ENCODE data around the gene ACACB. TPM values are rescaled to one million over a fixed set of nuclear protein-coding genes. Genes with fewer than 3 reads are reported as not detected.

ACACB gene
- total RNA-seq, 4 donors from 2014 or later = 19.6 to 38.2 (median 25.8) TPM

GRCh38 chr12:109241936-109242335 lies 125.5 kb downstream of the ACACB start:
- no peak overlapping the region for H3K4me3 ChIP-seq (ENCODE audit: low read depth, poor library complexity, severe bottlenecking)
- DNase-seq (ENCODE audit: low spot score in 2 of 2) = no peak
- TF ChIP-seq CTCF (IDR thresholded peaks at IDR 0.05) (no peak), POLR2A (IDR thresholded peaks at IDR 0.05) (no peak)
- 84 to 89% methylated on average over 5 of the region's 5 CpGs for WGBS, 2 donors
- intact Hi-C loops (cut with DNase I; ENCODE audit: low total_unique reads) = no loop called here

- WGBS, 2 donors = 78 to 85% methylated on average over 5 of the region's 5 CpGs
- no peak for TF ChIP-seq POLR2A (IDR thresholded peaks at IDR 0.05)
- TF ChIP-seq CTCF (IDR thresholded peaks at IDR 0.05) = no peak
- no peak for DNase-seq (ENCODE audit: low spot score in 2 of 2)
- H3K4me3 ChIP-seq (ENCODE audit: low read depth, poor library complexity, severe bottlenecking) = no peak overlapping the region
- intact Hi-C loops (cut with DNase I; ENCODE audit: low total_unique reads) = no loop called here
These were observed 127.7 kb downstream of the ACACB start for GRCh38 chr12:109244073-109244472.

DNA sequence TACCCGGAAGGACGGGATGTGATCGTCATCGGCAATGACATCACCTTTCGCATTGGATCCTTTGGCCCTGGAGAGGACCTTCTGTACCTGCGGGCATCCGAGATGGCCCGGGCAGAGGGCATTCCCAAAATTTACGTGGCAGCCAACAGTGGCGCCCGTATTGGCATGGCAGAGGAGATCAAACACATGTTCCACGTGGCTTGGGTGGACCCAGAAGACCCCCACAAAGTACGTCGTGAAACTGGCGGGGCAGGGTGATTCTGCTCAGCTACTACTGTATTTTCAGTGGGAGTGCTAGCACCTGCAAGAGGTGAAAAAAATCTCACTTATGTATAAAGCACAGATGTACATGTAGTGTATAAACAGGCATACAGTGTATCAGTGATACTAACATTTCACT lies 129.8 kb downstream of the ACACB start:
- intact Hi-C loops (cut with DNase I; ENCODE audit: low total_unique reads) = no loop called here
- H3K4me3 ChIP-seq (ENCODE audit: low read depth, poor library complexity, severe bottlenecking) = no peak overlapping the region
- 91 to 94% methylated on average over 15 of the region's 15 CpGs for WGBS, 2 donors
- no peak for DNase-seq (ENCODE audit: low spot score in 2 of 2)
- TF ChIP-seq CTCF (IDR thresholded peaks at IDR 0.05) = no peak
- no peak for TF ChIP-seq POLR2A (IDR thresholded peaks at IDR 0.05)

DNA sequence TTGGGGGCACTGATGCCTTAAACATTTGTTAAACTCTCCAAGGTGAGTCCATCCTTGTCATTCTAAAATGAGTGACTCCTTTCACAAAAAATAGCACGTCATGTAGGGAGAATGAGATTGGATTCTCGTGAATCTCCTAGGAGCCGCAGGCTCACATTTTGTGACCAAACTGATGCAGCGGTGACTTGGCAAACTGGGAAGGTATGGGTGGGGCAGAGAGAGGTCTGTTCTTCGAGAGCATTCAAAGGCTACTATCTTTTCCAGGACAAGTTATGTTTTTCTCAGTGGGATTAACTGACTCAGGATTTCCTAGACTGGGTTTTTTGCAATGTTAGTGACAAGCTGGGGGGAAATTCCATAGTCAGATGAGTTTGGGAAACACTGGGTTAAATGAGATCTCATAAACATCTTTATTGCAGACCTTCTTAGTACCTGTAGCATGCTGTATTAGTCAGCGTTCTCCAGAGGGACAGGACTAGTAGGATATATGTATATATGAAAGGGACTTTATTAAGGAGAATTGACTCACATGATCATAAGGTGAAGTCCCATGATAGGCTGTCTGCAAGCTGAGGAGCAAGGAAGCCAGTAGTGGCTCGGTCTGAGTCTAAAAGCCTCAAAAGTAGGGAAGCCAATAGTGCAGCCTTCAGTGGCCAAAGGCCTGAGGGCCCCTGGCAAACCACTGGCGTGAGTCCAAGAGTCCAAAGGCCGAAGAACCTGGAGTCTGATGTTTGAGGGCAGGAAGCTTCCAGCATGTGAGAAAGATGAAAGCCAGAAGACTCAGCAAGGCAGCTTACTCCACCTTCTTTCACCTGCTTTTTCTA lies 131.7 kb downstream of the ACACB start:
- WGBS, 2 donors = 77 to 78% methylated on average over 9 of the region's 9 CpGs
- TF ChIP-seq CTCF (IDR thresholded peaks at IDR 0.05) (no peak), POLR2A (IDR thresholded peaks at IDR 0.05) (no peak)
- intact Hi-C loops (cut with DNase I; ENCODE audit: low total_unique reads) = no loop called here
- no peak for DNase-seq (ENCODE audit: low spot score in 2 of 2)
- no peak overlapping the region for H3K4me3 ChIP-seq (ENCODE audit: low read depth, poor library complexity, severe bottlenecking)

DNA sequence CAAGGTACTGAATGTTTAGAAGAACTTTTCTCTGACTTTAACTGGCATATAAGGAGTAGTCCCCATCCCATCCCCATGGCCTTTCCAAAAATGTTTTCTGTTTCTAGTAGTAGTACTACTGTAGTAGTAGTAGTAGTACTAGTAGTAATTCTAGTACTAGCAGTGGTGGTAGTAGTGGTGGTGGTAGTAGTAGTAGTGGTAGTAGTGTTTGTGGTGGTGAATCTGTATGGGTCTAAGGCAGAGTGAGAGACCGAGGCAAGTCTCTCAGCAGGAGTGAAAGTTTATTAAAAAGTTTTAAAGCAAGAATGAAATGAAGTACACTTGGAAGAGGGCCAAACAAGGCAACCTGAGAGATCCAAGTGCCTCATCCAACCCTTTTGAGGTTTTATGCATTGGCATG lies 134.1 kb downstream of the ACACB start:
- TF ChIP-seq POLR2A (IDR thresholded peaks at IDR 0.05) = no peak

GRCh38 chr12:109252799-109253198 lies 136.4 kb downstream of the ACACB start:
- TF ChIP-seq CTCF (IDR thresholded peaks at IDR 0.05) (no peak), POLR2A (IDR thresholded peaks at IDR 0.05) (no peak)
- H3K4me3 ChIP-seq (ENCODE audit: low read depth, poor library complexity, severe bottlenecking) = no peak overlapping the region
- 88 to 93% methylated on average over 4 of the region's 4 CpGs for WGBS, 2 donors
- no peak for DNase-seq (ENCODE audit: low spot score in 2 of 2)
- intact Hi-C loops (cut with DNase I; ENCODE audit: low total_unique reads) = no loop called here

More for the DNA sequence above, 134.1 kb downstream of the ACACB start:
- H3K4me3 ChIP-seq (ENCODE audit: low read depth, poor library complexity, severe bottlenecking) = no peak overlapping the region
- no peak for DNase-seq (ENCODE audit: low spot score in 2 of 2)
- intact Hi-C loops (cut with DNase I; ENCODE audit: low total_unique reads) = no loop called here
- WGBS, 2 donors = 86 to 91% methylated on average over 1 of the region's 1 CpG
